CD4-positive, alpha-beta T cell treated with Interleukin-12 subunit alpha and Interleukin-12 subunit beta, for 1 hour (primary cell): ENCODE measurements around the gene TP53INP2.

Experiments
- DNase-seq: peaks from one replicate; pipeline ENCODE4 v3.0.0-alpha.2; 2020

TP53INP2 gene

DNA sequence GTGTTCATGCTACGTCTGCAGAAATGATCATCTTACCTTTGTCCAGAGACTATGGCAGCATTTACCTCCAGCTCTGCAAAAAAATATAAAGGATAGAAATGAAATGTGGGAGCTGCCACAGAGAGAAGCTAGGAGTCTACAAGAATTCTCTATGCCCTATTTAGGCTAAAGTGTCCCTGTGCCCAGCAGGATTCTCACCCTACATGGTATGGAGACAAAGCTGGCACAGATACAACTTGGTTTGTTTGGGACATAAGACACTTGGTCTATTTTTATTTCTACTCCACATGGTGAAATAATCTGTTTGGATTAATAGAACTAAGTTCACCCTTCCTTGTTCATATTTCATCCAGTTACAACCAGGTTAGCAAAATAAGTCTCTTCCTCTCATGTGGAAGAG is 28.4 kb downstream of the TP53INP2 start:
- no peak for DNase-seq

DNA sequence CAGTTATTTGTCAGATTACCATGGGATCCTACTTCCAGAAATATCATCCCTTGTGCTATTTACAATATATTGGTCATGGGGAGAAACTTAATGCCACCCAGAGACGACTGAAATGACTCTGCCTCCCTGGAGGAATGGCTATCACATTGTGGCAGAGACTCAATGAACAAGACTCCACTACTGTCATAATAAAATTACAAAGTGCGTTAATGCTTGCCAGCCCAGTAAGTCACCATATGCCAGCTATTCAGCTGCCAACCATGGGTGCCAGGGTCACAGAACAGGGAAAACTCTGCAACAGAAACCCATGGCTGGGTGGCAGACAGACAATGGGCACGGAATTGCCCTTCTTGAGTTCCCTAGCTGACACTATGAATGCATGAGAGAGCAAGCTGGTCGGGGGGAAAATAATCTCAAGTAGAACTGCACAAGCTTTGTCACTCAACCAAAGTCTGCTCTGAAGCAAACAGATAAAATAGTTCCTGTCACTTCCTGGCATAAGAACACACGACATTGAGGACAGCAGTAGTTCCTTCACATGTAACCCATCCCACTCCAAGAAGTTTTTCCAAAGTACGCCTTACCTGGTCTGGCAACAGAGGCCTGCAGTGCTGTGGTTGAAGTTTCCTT is 32.1 kb downstream of the TP53INP2 start:
- DNase-seq: no peak

DNA sequence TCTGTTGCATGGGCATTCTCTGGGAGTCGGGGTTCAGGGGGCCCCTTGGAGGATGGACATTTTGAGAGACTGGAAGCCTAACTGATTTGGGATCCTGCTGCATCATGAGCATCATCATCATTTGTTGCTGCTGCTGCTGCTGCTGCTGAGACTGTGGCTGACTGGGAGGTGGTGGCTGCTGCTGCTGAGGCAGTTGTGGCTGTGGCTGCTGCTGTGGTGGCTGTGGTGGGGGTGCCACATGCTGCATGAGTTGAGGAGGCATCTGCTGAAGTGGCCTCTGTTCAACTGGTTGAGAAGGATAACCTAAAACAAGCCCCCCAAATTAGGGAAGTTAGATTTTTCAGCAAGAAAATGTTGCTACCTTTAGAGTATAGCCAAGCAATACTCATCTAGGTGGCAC is 38.9 kb downstream of the TP53INP2 start:
- DNase-seq: no peak

DNA sequence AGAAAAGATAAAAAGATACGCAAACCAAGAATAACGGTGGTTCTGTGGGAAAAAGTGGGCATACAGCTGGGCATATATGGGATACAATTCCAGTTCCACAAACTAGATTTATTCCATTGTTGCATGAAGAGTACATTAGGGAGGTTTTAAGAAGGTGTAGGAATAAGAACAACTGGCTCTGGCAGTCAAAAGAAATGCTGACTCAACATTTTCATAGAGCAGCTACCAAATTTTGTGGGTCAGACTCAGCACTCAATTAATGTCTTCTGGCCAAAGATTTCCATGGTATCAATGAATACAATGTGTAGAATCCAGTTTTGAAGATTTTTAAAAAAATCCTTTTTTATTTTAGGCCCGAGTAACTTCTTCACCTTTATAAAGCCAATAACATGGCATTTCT is 40.2 kb downstream of the TP53INP2 start:
- no peak for DNase-seq

DNA sequence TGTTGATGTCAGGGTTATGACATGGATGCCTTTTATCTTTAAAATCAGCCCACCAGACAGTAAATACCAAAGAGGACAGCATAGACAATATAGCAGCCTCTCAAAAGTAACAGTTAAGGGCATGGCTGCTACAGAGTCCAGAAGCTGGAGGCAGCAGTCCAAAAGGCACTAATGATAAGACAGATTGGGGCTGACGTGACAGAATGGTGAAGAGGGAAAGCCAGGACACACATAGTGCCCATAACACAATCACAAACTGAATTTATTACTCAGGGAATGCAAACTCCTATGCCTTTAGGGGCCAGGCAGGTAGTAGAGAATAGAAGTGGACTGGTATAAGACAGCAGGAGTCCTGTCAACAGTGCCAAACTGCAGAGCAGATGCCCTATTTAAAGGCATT is 40.7 kb downstream of the TP53INP2 start:
- no peak for DNase-seq

DNA sequence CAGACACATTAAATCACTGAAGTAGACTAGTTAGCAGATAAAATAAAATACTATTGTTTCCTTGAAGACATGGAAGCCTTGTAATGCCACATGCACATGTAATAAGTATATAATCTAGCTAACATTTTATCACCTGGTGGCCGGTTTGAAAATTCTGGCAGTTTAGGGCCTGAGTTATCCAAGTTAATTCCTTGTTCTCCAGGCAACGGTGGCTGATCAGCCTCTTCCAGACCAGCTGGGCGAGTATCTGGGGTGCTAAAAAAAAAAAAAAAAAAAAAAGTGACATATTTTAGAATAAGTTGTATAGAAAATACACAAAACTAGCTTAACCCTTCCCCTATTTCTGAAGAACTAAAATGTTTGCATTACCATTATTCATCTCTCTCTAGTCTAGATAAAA is 42.5 kb downstream of the TP53INP2 start:
- no peak for DNase-seq

DNA sequence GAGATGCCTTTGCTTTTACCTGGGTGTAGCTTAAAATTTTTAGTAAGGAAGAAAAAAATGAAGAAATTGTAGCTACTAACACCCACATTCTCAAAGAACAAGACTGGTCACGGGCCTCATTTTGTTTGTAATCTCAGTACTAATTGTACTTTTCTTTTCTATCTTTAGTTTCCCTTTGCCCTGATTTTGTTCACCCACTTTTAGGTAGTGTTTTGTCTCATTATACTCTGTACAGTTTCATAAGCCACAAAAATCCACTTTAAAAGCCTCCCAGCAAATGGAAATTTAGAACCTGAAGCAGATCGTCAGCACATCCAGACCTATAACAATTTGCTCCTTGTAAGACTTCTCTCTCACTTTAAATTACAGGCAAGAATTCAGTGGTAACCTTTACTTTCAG is 43.3 kb downstream of the TP53INP2 start:
- no peak for DNase-seq

DNA sequence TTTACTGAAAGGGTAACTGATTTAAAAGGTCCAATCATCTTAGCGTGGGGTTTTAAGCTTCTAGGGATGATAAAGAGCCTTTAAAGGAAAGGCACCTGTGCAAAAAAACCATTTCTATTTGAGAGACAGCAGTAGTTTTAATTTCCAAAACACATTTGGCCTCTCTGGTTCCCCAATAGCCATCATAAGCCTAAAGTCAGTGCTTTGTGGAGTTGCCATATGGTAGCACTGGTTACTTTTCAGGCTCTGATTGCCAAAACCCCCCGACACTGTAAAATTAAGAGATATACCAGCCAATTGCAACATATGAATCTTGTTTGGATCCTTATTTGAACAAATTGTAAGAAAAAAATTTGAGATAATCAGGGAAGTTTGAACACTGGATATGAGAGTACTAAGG is 44.6 kb downstream of the TP53INP2 start:
- DNase-seq: no peak

DNA sequence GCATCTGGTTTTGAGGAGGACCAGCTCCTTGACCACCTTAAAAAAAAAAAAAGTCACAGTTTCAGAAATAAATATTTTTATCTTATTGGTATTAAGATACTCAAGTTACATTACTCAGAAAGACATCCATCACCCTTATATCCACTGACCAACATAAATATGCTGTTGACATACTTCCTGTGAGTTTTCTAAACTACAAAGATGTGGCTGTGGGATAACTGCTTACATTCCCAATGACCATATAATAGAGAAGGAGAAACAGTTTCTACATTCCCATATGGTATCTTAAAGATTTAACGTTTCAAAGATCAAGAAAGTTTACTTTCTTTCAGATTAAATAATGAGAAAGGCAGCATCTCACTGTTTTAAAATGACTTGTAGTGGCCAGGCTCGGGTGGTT is 46.3 kb downstream of the TP53INP2 start:
- DNase-seq: no peak

DNA sequence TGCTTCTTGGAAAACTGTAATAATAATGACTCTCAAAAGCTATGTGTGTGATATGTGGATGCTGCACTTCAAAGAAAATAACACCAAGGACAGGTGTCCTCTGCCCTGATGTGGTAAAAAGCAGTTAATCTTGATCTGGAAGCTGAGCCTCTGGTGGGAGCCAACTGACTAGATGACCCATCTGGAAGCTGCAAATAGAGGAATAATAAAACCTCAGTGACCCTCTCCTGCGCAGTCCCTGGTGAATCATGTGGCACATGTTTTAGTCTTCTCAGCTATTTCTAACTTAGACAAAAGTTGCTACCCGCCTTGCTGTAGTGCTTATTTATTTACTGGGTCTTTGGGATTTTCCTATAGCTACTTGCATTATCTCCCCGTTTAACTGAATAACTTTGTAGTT is 47.3 kb downstream of the TP53INP2 start:
- no peak for DNase-seq

DNA sequence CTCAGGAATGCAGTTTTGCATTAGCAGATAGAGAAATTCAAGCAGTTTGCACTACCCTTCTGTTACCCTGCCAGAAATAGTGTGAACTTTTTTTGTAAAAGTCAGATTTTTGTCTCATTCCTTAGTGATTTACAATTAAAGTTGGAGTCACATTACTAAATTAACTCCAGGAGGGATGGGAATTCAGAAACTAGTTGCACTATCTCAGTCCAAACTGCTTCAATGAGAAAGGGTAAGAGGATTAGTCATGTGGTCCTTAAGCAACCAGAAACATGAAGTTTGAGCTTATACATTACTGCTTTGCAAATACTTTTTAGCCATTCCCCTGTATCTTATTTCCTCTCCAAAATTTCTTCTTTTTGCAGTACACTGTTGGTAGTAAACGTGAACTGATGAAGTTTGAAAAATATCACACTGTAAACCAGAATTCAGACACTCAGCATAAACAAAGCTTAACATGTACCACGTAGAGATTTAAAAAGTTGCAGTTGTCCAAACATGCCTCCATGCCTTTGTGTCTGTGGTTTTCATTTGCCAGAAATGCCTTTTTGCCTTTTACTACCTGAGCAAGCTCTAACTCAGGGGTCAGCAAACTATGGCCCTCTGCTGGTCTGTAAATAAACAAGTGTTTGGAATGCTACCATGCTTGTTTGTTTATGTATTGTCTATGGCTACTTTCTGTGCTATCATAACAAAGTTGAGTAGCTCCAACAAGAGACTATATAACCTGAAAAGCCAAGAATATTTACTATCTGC is 49.7 kb downstream of the TP53INP2 start:
- no peak for DNase-seq

DNA sequence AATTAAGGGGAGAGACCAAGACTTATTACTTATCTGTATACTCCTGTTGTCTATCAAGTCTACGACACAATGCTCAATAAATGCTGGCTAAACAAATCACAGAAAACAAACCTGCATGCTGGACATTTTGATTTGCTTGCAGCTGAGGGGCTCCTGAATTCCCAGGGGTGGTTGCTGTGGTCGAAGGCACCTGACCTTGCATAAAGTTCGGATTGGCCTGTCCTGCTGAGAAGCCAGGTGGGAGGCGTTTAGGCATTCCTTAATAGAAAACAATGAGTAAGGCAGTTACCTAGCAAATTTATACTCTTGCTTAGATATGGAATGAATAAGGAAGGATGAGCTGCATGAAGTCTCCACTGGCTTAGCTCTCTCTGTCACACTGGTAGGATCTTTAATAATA is 50.5 kb downstream of the TP53INP2 start:
- no peak for DNase-seq

DNA sequence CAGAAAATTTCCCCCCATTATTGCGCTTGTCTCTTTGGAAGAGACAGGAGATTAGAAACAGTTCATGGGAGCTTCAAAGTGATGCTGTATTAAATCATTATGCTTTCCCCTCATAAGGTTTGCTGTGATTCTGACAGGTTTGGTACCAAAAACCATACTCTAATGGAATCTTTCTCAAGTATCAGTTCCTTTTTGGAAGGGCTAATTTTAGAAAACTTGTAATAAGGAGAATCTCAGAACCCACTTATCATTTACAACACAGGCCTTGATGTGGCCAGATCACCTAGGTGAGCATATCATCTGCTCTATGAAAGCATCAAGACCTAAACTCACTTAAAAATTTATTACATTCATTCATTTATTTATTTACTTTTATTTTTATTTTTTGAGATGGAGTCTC is 51.2 kb downstream of the TP53INP2 start:
- DNase-seq: no peak

DNA sequence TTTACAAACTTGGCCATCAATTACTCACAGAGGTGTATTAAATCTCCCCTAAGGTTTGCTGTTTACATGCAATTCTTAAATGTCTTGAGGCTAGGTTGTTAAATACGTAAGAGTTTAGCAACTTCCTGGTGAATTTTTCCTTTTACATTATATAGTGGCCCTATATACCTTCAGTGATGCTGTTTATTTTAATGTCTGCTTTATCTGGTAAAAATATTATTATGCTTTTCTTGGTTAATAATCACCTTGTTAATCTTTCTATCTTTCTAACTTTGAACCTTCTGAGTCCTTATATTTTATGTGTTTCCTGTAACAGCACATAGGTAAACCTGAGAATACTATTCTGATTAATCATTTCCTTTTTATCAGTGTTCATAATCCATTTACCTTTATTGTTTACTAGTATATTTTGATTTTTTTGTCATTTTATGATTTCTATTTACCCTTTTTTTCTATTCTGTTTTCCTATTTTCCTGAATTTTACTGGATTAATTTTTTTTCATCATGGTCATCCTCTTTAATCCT is 57.9 kb downstream of the TP53INP2 start:
- DNase-seq: no peak
